Heart left ventricle (tissue), 16 donors: ENCODE data around the gene WLS. TPM values are rescaled to one million over a fixed set of nuclear protein-coding genes. Genes with fewer than 3 reads are reported as not detected.

Experiments used
- ATAC-seq, 4 donors: fragments of 200-7000 bp; cut with Tn5 transposase; one replicate each; pipeline ENCODE4 v1.9.1; 2020 to 2022; ENCODE audit warnings: moderate library complexity in 4 of 4, mild to moderate bottlenecking in 3 of 4, moderate number of reproducible peaks in 1 of 4
- DNase-seq, 5 donors: peaks; one replicate each; pipeline ENCODE4 v3.0.0-alpha.2; 2020
- H3K27ac ChIP-seq, 12 donors: fragments of 200-600 bp; sonication (generic) in 4 of 12; one replicate each; pipeline versions ENCODE4 v1.5.0 to v1.8.0; 2016 to 2022; ENCODE audit warnings: mild to moderate bottlenecking in 2 of 12
- H3K27me3 ChIP-seq, 9 donors: fragments of 200-600 bp; sonication (generic) in 2 of 9; one replicate each; pipeline versions ENCODE4 v1.5.1 to v1.8.0; 2016 to 2022; ENCODE audit warnings: mild to moderate bottlenecking in 3 of 9
- H3K36me3 ChIP-seq, 9 donors: fragments of 200-600 bp; sonication (generic) in 2 of 9; one replicate each; pipeline versions ENCODE4 v1.5.0 to v1.8.0; 2018 to 2022; ENCODE audit warnings: mild to moderate bottlenecking in 2 of 9
- H3K4me1 ChIP-seq, 12 donors: fragments of 200-600 bp; sonication (generic) in 4 of 12; one replicate each; pipeline versions ENCODE4 v1.5.0 to v1.8.0; 2016 to 2022; ENCODE audit warnings: mild to moderate bottlenecking in 3 of 12
- H3K4me3 ChIP-seq, 12 donors: fragments of 200-600 bp; sonication (generic) in 4 of 12; one replicate each; pipeline versions ENCODE4 v1.5.0 to v1.8.0; 2017 to 2022; ENCODE audit warnings: mild to moderate bottlenecking in 9 of 12, moderate library complexity in 4 of 12
- H3K9me3 ChIP-seq, 12 donors: fragments of 200-600 bp; sonication (generic) in 4 of 12; one replicate each; pipeline versions ENCODE4 v1.5.0 to v1.8.0; 2016 to 2022; ENCODE audit warnings: mild to moderate bottlenecking in 1 of 12
- CTCF ChIP-seq, 12 donors: fragments of 200-600 bp; sonication (generic) in 4 of 12; IDR thresholded peaks; one replicate each; pipeline versions ENCODE4 v1.5.0 to v1.8.0; 2018 to 2022; ENCODE audit warnings: antibody characterized with exemption in 12 of 12, mild to moderate bottlenecking in 5 of 12
- POLR2A ChIP-seq, 2 donors: fragments of 450-650 bp; IDR thresholded peaks; one replicate each; pipeline ENCODE4 v1.6.1; 2017; ENCODE audit warnings: antibody characterized with exemption in 2 of 2, mild to moderate bottlenecking in 2 of 2, moderate library complexity in 2 of 2
- WGBS, 4 donors: extraction: QIAGEN DNeasy Blood & Tissue Kit in 2 of 4; methylation state at CpG; one replicate each; pipeline versions ENCODE4 v1.1.5 to v1.1.7; 2013 to 2018; 5-methylcytosine and 5-hydroxymethylcytosine counted together
- intact Hi-C, 10 donors: fragments of 100-400 bp; cut with DNase I; formaldehyde crosslinking; loops; one replicate each; pipeline versions ENCODE4 v1.11.1 to v1.14.2; 2022
- polyA plus RNA-seq, 2 donors: library from polyadenylated mRNA; stranded (reverse); fragments of 200-250 nt; gene quantifications; one replicate each; pipeline ENCODE4 v1.2.3, GENCODE V29; 2013
- total RNA-seq, 9 donors: library from RNA; depleted of rRNA in 2 of 9; stranded (reverse); fragments of >200 nt in 2 of 9; fragmentation: NEBNext Ultra II Directional in 3 of 9; extraction: Animal tissue kit (Norgen Biotek cat#: 25700) in 3 of 9; gene quantifications; one replicate each; pipeline versions ENCODE4 v1.1.0 to v1.2.4, GENCODE V29; 2016 to 2023
- donor health status: ischemic (EF 13 %, LVEDD 7.1; RV severe dilation, severe dysfunction).
- donor health status: healthy with polysubstance abuse.
- donor health status: DM: no; HTN: yes; CAD: no.
- donor health status: DM: no; HTN: no; CAD: no.
- donor health status: ischemic (EF 25% LVEDD 6.9; RV normal size, moderate dysfunction).
- donor health status: ischemic (EF 25% LVEDD 5.7; RV mildly dilated, moderate dysfunction).
- donor health status: healthy.
- donor health status: DM: yes; HTN: yes; CAD: no.
- donor health status: ischemic (EF 35%, LVEDD 5.7; RV mildly dilated, moderate dysfunction).
- donor health status: nonischemic (EF 11% LVEDD 7.7; RV severe dilation, severe dysfunction).
- donor health status: DM: yes; HTN: yes; CAD: no.
- donor health status: PGD.
- donor health status: ischemic (EF 29% LVEDD 5.4; RV normal size, mild dysfunction).
- donor health status: nonischemic (EF 23%, LVEDD 6.1; RV moderate dilation, normal function).

Gene WLS
- total and polyA plus RNA-seq, 11 donors: 36.5 to 115 (median 101) TPM

DNA sequence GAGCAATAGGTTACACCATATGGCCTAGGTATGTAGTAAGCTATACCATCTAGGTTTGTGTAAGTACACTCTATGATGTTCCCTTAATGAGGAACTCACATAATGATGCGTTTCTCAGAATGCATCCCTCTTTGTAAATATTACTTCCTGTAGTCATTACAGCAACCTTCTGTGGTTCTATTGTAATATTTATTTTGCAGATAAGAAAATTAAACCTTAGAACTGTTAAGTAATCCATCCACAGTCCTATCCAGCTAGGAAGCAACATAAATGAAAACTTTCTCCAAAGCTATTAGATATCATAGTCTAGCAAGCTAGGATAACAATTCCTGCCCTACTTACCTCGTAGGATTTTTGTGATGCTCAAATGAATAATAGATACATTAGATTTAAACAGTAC, 88.7 kb downstream of the WLS start:
- no peak for TF ChIP-seq CTCF (IDR thresholded peaks at IDR 0.05)
- no peak for TF ChIP-seq POLR2A (IDR thresholded peaks at IDR 0.05)
- WGBS, 4 donors: 80 to 87% (median 83%) methylated on average over 2 of the region's 2 CpGs
- Histone ChIP-seq H3K27me3 (no peaks in the 10 kb centered on the region), H3K9me3 (no peaks in the 10 kb centered on the region), H3K4me1 (peaks cover 0 to 39% (median 12%) of the 10 kb centered on the region in 12 donors), H3K36me3 (peaks cover 0 to 71% (median 30%) of the 10 kb centered on the region in 9 donors), H3K27ac (no peak overlapping the region), H3K4me3 (no peak overlapping the region)
- intact Hi-C loops: loop anchor here in 3 of 10 donors (10.0 kb wide), 1 partner anchor 91 kb away; the partner anchor contains the start of gene WLS (in 3 of the 3)
- DNase-seq (no peak), ATAC-seq (no peak)

DNA sequence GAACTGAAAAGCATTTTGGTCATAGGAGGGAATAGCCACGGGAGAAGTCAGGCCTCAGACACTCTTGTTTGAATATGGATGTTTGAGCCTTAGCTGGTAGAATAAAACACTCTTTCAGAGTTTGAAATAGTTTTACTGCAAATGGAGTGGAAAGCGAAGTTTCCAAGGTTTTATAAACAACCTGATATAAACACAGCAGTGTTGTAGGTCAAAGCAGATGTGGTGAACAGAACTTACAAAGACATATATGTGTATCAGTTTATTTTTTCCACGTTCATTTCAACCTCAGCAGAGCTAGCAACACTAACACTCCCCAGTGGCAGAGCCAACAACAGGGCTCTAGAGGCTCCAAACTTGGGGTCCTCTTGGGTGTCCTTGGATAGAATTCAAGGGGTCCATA, 89.9 kb downstream of the WLS start:
- intact Hi-C loops: loop anchor here in 3 of 10 donors (10.0 kb wide), 1 partner anchor 92 kb away; the partner anchor contains the start of gene WLS (in 3 of the 3)
- WGBS, 4 donors: 64 to 71% (median 67%) methylated on average over 3 of the region's 3 CpGs
- ATAC-seq: peak in 1 of 4 donors; percentile 11
- H3K9me3 ChIP-seq: no peaks in the 10 kb centered on the region
- peaks cover 0 to 70% (median 27%) of the 10 kb centered on the region in 9 donors for H3K36me3 ChIP-seq
- H3K4me1 ChIP-seq: peaks cover 0 to 30% (median 10%) of the 10 kb centered on the region in 12 donors
- no peak for DNase-seq
- H3K27ac ChIP-seq: peak overlapping the region in 9 of 12 donors; percentile 37 to 74 (median 52)
- TF ChIP-seq POLR2A (IDR thresholded peaks at IDR 0.05) (no peak), CTCF (IDR thresholded peaks at IDR 0.05) (no peak)
- H3K4me3 ChIP-seq: no peak overlapping the region
- H3K27me3 ChIP-seq: no peaks in the 10 kb centered on the region

DNA sequence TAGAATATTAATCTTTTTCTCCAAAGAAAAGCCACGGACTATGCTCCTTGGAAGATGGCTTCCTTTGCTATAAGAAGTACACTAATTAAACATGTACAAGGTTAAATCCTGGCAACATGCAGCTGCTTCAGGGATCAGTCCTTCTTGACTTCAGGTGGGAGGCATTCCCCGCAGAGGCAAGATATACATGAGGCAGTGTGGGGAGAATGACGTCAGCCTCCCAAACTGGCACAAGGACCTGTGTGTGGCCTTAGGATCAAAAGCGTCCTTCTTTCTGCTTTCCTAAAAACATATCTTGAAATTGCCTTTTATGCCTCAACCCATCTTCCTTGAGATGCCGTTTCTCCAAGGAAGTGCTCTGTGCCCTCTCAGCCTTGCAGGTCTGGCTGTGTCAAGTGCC, 90.3 kb downstream of the WLS start:
- no peak overlapping the region for H3K4me3 ChIP-seq

More for the DNA sequence above, 90.3 kb downstream of the WLS start:
- DNase-seq: no peak
- Histone ChIP-seq H3K4me1 (peaks cover 0 to 26% (median 10%) of the 10 kb centered on the region in 12 donors), H3K36me3 (peaks cover 0 to 71% (median 24%) of the 10 kb centered on the region in 9 donors), H3K9me3 (no peaks in the 10 kb centered on the region), H3K27me3 (no peaks in the 10 kb centered on the region), H3K27ac (peak overlapping the region in 9 of 12 donors; percentile 37 to 74 (median 52))
- intact Hi-C loops: loop anchor here in 3 of 10 donors (10.0 kb wide), 1 partner anchor 93 kb away; the partner anchor contains the start of gene WLS (in 3 of the 3)
- ATAC-seq: peak; percentile 43 to 71 (median 68)
- 41 to 62% (median 51%) methylated on average over 5 of the region's 5 CpGs for WGBS, 4 donors
- no peak for TF ChIP-seq CTCF (IDR thresholded peaks at IDR 0.05)
- no peak for TF ChIP-seq POLR2A (IDR thresholded peaks at IDR 0.05)
